IMR-90 (cell line): Measurements from ENCODE around the gene MAPK8IP1. TPM values are rescaled to one million over a fixed set of nuclear protein-coding genes. Genes with fewer than 3 reads are reported as not detected.

Source experiments
- ATAC-seq: fragments of 200-7000 bp; cut with Tn5 transposase; 2 replicates; pipeline ENCODE4 v1.9.1; 2020; ENCODE audit warnings: low read depth, mild to moderate bottlenecking, moderate library complexity
- BruUV-seq: library from RNA; stranded (reverse); fragments of 400-500 nt; replicated peaks from 2 replicates; lab custom pipeline; 2021; lab: Mats Ljungman, UMichigan
- CTCF ChIA-PET: fragments of 300-600 bp; formaldehyde crosslinking; extraction: SDS; loops from one replicate; lab custom pipeline; 2021; ENCODE audit warnings: antibody characterized with exemption; lab: Yijun Ruan, JAX
- POLR2A ChIA-PET: fragments of 300-600 bp; sonication (Branson Sonifier 250); formaldehyde crosslinking; loops from one replicate; lab custom pipeline; 2022; ENCODE audit warnings: antibody characterized with exemption; ENCODE audit not compliant: unreplicated experiment; lab: Charles Lee
- DNase-seq: peaks from one replicate; pipeline ENCODE4 v3.0.0; 2013
- H2AFZ ChIP-seq: replicated peaks from 2 replicates; pipeline ENCODE3; 2013; ENCODE audit warnings: low read length, mild to moderate bottlenecking; ENCODE audit not compliant: poor library complexity
- H2AK5ac ChIP-seq: 2 replicates; pipeline ENCODE4 v1.6.1; 2013; ENCODE audit warnings: low read depth, low read length, inconsistent platforms
- H2AK9ac ChIP-seq: replicated peaks from 2 replicates; pipeline ENCODE3; 2013; ENCODE audit warnings: mild to moderate bottlenecking, low read depth, low read length, moderate library complexity; ENCODE audit not compliant: poor library complexity
- H2BK120ac ChIP-seq: 2 replicates; pipeline ENCODE4 v1.6.1; 2013; ENCODE audit warnings: low read depth, low read length, inconsistent platforms
- H2BK15ac ChIP-seq: 3 replicates; pipeline ENCODE4 v1.6.1; 2013; ENCODE audit warnings: low read depth, low read length, inconsistent platforms
- H2BK20ac ChIP-seq: 2 replicates; pipeline ENCODE4 v1.6.1; 2013; ENCODE audit warnings: low read depth, mild to moderate bottlenecking, inconsistent platforms, low read length, moderate library complexity
- H2BK5ac ChIP-seq: 2 replicates; pipeline ENCODE4 v1.6.1; 2013; ENCODE audit warnings: mild to moderate bottlenecking, low read depth, low read length, inconsistent platforms; ENCODE audit not compliant: poor library complexity, severe bottlenecking
- H3K14ac ChIP-seq: replicated peaks from 2 replicates; pipeline ENCODE4 v1.6.1; 2013; ENCODE audit warnings: low read depth, low read length, inconsistent platforms
- H3K18ac ChIP-seq: 2 replicates; pipeline ENCODE4 v1.6.1; 2013; ENCODE audit warnings: low read depth, low read length, control low read depth
- H3K23ac ChIP-seq: 2 replicates; pipeline ENCODE4 v1.6.1; 2013; ENCODE audit warnings: low read depth, low read length, inconsistent platforms
- H3K27ac ChIP-seq: 2 replicates; pipeline ENCODE4 v1.5.1; 2013; ENCODE audit warnings: mild to moderate bottlenecking, control low read depth, low read length; ENCODE audit not compliant: insufficient read depth
- H3K27me3 ChIP-seq: 2 replicates; pipeline ENCODE4 v1.6.1; 2013; ENCODE audit warnings: low read length; ENCODE audit not compliant: control insufficient read depth, insufficient read depth
- H3K36me3 ChIP-seq: 2 replicates; pipeline ENCODE4 v1.6.1; 2013; ENCODE audit warnings: low read length, mixed read lengths; ENCODE audit not compliant: control insufficient read depth, insufficient read depth
- H3K4ac ChIP-seq: 2 replicates; pipeline ENCODE4 v1.6.1; 2013; ENCODE audit warnings: low read depth, low read length, inconsistent platforms
- H3K4me1 ChIP-seq: 2 replicates; pipeline ENCODE4 v1.6.1; 2013; ENCODE audit warnings: low read length, mixed read lengths; ENCODE audit not compliant: control insufficient read depth, insufficient read depth
- H3K4me2 ChIP-seq: 2 replicates; pipeline ENCODE4 v1.6.1; 2013; ENCODE audit warnings: low read depth, mild to moderate bottlenecking, control low read depth, low read length, moderate library complexity
- H3K4me3 ChIP-seq: 2 replicates; pipeline ENCODE4 v1.5.1; 2013; ENCODE audit warnings: low read depth, mild to moderate bottlenecking, control low read depth, low read length, moderate library complexity; ENCODE audit not compliant: insufficient read depth
- H3K56ac ChIP-seq: 2 replicates; pipeline ENCODE4 v1.6.1; 2013; ENCODE audit warnings: low read length, inconsistent platforms; ENCODE audit not compliant: insufficient read depth; ENCODE audit errors: extremely low read depth
- H3K79me1 ChIP-seq, 2 experiments: 2 replicates each; pipeline ENCODE4 v1.6.1; 2013; ENCODE audit warnings: low read length in 2 of 2, inconsistent platforms in 1 of 2, low read depth in 1 of 2
- H3K9ac ChIP-seq: 2 replicates; pipeline ENCODE4 v1.6.1; 2013; ENCODE audit warnings: low read depth, low read length, control low read depth
- H3K9me1 ChIP-seq: 2 replicates; pipeline ENCODE4 v1.6.1; 2013; ENCODE audit warnings: low read length, inconsistent platforms; ENCODE audit not compliant: insufficient read depth
- H3K9me3 ChIP-seq: 2 replicates; pipeline ENCODE4 v1.6.1; 2013; ENCODE audit warnings: low read length; ENCODE audit not compliant: control insufficient read depth, insufficient read depth
- H4K20me1 ChIP-seq: 2 replicates; pipeline ENCODE4 v1.6.1; 2013; ENCODE audit warnings: low read length, inconsistent platforms; ENCODE audit not compliant: insufficient read depth
- H4K5ac ChIP-seq: 2 replicates; pipeline ENCODE4 v1.6.1; 2013; ENCODE audit warnings: mild to moderate bottlenecking, low read depth, low read length, control low read depth
- H4K8ac ChIP-seq, 2 experiments: 2 replicates each; pipeline ENCODE4 v1.6.1; 2013; ENCODE audit warnings: low read depth in 2 of 2, low read length in 2 of 2, control low read depth in 1 of 2, inconsistent platforms in 1 of 2
- H4K91ac ChIP-seq: 2 replicates; pipeline ENCODE4 v1.6.1; 2013; ENCODE audit warnings: low read depth, low read length, inconsistent platforms; ENCODE audit not compliant: insufficient read depth
- CEBPB ChIP-seq: IDR thresholded peaks from 2 replicates; pipeline ENCODE4 v1.6.1; 2012; ENCODE audit warnings: low read depth, low read length, improper control_type of control experiment
- ELK1 ChIP-seq: fragments of 150-350 bp; IDR thresholded peaks from 2 replicates; pipeline ENCODE4 v1.6.1; 2016; ENCODE audit warnings: low read depth, mild to moderate bottlenecking, low read length, moderate library complexity, borderline replicate concordance
- POLR2A ChIP-seq: IDR thresholded peaks from 2 replicates; pipeline ENCODE4 v1.6.1; 2012; ENCODE audit warnings: mild to moderate bottlenecking, low read depth, low read length
- RAD21 ChIP-seq: IDR thresholded peaks from 2 replicates; pipeline ENCODE4 v1.6.1; 2012; ENCODE audit warnings: low read length, improper control_type of control experiment
- WGBS, 2 experiments: methylation state at CpG; one replicate each; pipeline versions ENCODE4 v1.1.5 to v1.1.7; 2013; ENCODE audit warnings: missing lambda C conversion rate in 2 of 2; ENCODE audit not compliant: insufficient read length in 1 of 2; ENCODE audit errors: extremely low coverage in 2 of 2; 5-methylcytosine and 5-hydroxymethylcytosine counted together
- dilution Hi-C: fragments of 300-500 bp; cut with HindIII; formaldehyde crosslinking; loops from one replicate; pipeline ENCODE4 v1.14.3; 2018; ENCODE audit warnings: low sequenced_read_pairs; ENCODE audit not compliant: unreplicated experiment
- in situ Hi-C: fragments of 300-500 bp; cut with MboI; formaldehyde crosslinking; loops from 3 replicates; pipeline ENCODE4 v1.14.3; 2019; ENCODE audit warnings: low sequenced_read_pairs, inconsistent platforms, mixed read lengths
- intact Hi-C: fragments of 100-400 bp; cut with micrococcal nuclease; formaldehyde crosslinking; loops from 2 replicates; pipeline ENCODE4 v1.10.0; 2022
- polyA plus RNA-seq, 3 experiments: library from polyadenylated mRNA; depleted of rRNA; stranded (reverse); fragments of >200 nt; gene quantifications; 2 replicates each; pipeline ENCODE4 v1.2.3, GENCODE V29; 2012; ENCODE audit warnings: low replicate concordance in 1 of 3
- total RNA-seq: library from RNA; depleted of rRNA; stranded (reverse); fragments of >200 nt; gene quantifications from 2 replicates; pipeline ENCODE4 v1.2.3, GENCODE V29; 2012

The MAPK8IP1 gene
- total and polyA plus RNA-seq, 2 of the 4 experiments (the other 2 are of a cell fraction): 6.5 to 9.6 TPM

GRCh38 chr11:45887587-45887986 lies 2.1 kb downstream of the MAPK8IP1 start:
- Histone ChIP-seq H2BK120ac (no peak overlapping the region), H4K5ac (no peak overlapping the region), H3K14ac (no peak overlapping the region), H2BK5ac (no peak overlapping the region), H2AK9ac (no peak overlapping the region), H3K4me2 (no peak overlapping the region), H2AFZ (no peak overlapping the region), H3K27ac (no peak overlapping the region), H4K8ac (no peak overlapping the region), H3K4me3 (no peak overlapping the region), H3K56ac (no peak overlapping the region), H3K36me3 (no peaks in the 10 kb centered on the region), H3K4ac (no peak overlapping the region), H4K20me1 (peaks cover 19% of the 10 kb centered on the region), H3K9me3 (no peaks in the 10 kb centered on the region), H3K23ac (no peak overlapping the region), H4K91ac (no peak overlapping the region), H3K79me1 (no peaks in the 10 kb centered on the region), H2BK20ac (no peak overlapping the region), H2BK15ac (no peak overlapping the region), H2AK5ac (no peak overlapping the region), H3K9me1 (no peaks in the 10 kb centered on the region; the same call in 1 of the 2 replicates), H3K18ac (no peak overlapping the region), H3K9ac (no peak overlapping the region), H3K4me1 (no peaks in the 10 kb centered on the region), H3K27me3 (peaks cover 31% of the 10 kb centered on the region)
- intact Hi-C loops: no loop called here
- no TSS peak for BruUV-seq
- ChIA-PET CTCF (no interaction called here), POLR2A (no interaction called here)
- dilution Hi-C loops: no loop called here
- DNase-seq: no peak
- TF ChIP-seq ELK1 (no peak), POLR2A (no peak), RAD21 (no peak), CEBPB (no peak)
- in situ Hi-C loops: no loop called here
- WGBS, 2 experiments: 80% methylated on average over 1 of the region's 10 CpGs; no CpG with 5 or more reads in 1 of the 2 experiments
- ATAC-seq: no peak
